Measurements from ENCODE around the gene CNPY4. TPM values are rescaled to one million over a fixed set of nuclear protein-coding genes. Genes with fewer than 3 reads are reported as not detected.

CNPY4 gene
- total RNA-seq, 1 donor from 2014 or later = 27.7 TPM

DNA sequence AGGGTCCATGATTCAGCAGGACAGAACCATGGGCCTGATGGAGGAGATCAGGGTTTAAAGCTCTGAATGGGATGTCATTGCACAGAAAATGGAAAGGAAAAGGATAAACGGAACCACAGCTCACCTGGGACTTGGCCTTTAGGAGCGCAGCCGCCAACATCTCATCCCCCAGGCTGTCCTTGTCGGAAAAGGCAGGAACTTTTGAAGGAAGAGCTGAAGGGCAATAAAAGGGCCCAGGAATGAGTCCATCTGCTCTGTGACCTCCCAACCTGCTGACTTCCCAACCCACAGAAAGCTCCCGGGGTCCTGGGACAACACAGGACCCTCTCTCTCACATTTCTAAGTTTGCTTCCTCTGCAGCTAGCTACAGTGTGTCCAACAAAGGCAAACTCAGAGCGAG is 44.0 kb upstream of the CNPY4 start:
- peaks cover 25% of the 10 kb centered on the region for H3K9me3 Mint-ChIP-seq
- H3K36me3 Mint-ChIP-seq (ENCODE audit: low read depth) = peaks cover 82% of the 10 kb centered on the region
- peaks cover 3% of the 10 kb centered on the region for H3K27me3 Mint-ChIP-seq (ENCODE audit: low read depth)
- no peak overlapping the region for H3K27ac Mint-ChIP-seq (ENCODE audit: unreplicated experiment)
- TF ChIP-seq, protein P1, sequence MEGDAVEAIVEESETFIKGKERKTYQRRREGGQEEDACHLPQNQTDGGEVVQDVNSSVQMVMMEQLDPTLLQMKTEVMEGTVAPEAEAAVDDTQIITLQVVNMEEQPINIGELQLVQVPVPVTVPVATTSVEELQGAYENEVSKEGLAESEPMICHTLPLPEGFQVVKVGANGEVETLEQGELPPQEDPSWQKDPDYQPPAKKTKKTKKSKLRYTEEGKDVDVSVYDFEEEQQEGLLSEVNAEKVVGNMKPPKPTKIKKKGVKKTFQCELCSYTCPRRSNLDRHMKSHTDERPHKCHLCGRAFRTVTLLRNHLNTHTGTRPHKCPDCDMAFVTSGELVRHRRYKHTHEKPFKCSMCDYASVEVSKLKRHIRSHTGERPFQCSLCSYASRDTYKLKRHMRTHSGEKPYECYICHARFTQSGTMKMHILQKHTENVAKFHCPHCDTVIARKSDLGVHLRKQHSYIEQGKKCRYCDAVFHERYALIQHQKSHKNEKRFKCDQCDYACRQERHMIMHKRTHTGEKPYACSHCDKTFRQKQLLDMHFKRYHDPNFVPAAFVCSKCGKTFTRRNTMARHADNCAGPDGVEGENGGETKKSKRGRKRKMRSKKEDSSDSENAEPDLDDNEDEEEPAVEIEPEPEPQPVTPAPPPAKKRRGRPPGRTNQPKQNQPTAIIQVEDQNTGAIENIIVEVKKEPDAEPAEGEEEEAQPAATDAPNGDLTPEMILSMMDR (conservative IDR thresholded peaks at IDR 0.05) = no peak
- H3K4me3 Mint-ChIP-seq = peak overlapping the region; percentile 69
- peaks cover 23% of the 10 kb centered on the region for H3K4me1 Mint-ChIP-seq
- no peak for DNase-seq (ENCODE audit: low read depth, low spot score)

DNA sequence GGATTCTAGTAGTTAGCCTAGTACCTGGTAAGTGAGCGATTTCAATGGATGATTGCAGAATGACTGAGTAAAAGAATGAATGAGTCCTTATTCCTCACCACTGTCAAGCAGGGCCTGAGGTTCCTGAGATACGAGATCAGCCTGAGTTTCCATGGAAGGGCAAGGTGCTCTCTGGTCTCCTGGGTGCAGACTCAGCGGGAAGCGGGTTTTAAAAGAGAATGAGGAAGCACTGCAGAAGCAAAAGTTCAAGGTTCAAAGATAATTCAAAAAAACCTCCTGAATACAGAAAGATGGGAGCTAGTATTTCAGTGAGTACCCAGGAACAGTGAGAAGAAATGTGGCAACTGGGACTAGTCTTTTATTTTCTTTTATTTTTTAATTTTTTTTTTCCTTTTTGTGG is 42.2 kb upstream of the CNPY4 start:
- no peak for DNase-seq (ENCODE audit: low read depth, low spot score)
- TF ChIP-seq, protein P1 (conservative IDR thresholded peaks at IDR 0.05) = no peak
- Mint-ChIP-seq H3K4me1 (peaks cover 38% of the 10 kb centered on the region), H3K36me3 (ENCODE audit: low read depth) (peaks cover 67% of the 10 kb centered on the region), H3K4me3 (peak overlapping the region; percentile 83), H3K27me3 (ENCODE audit: low read depth) (peaks cover 5% of the 10 kb centered on the region), H3K27ac (ENCODE audit: unreplicated experiment) (no peak overlapping the region), H3K9me3 (peaks cover 11% of the 10 kb centered on the region)

DNA sequence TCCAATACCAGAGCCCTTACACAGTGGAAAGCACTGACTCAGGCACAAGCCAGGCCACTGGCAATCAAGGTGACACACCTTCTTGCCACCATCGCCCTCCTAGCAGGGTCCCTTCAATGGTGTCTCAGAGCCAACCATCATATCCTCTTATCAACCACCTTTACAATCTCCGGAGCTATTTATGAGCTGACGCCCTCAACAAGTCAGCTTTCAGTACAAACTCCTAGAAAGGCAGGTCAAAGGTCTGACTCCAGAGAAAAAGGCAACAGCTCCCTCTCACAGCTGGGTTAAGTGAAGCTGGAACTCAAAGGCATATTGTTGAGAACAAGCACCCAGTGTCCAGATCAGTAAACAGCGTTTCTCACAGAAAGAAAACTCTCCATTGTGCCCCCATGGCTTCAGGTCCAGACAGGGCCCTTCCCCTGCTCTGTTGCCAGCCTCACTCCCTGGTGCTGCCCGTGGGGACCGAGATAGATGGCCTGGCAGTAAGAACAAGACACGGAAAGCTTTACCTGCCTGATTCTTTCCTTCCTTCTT is 40.3 kb upstream of the CNPY4 start:
- Mint-ChIP-seq H3K27ac (ENCODE audit: unreplicated experiment) (peak overlapping the region; percentile 93), H3K9me3 (peaks cover 3% of the 10 kb centered on the region), H3K36me3 (ENCODE audit: low read depth) (peaks cover 48% of the 10 kb centered on the region), H3K4me3 (peak overlapping the region; percentile 97), H3K27me3 (ENCODE audit: low read depth) (peaks cover 12% of the 10 kb centered on the region), H3K4me1 (peaks cover 45% of the 10 kb centered on the region)
- peak; percentile 21 for DNase-seq (ENCODE audit: low read depth, low spot score)
- TF ChIP-seq, protein P1 (conservative IDR thresholded peaks at IDR 0.05) = no peak

DNA sequence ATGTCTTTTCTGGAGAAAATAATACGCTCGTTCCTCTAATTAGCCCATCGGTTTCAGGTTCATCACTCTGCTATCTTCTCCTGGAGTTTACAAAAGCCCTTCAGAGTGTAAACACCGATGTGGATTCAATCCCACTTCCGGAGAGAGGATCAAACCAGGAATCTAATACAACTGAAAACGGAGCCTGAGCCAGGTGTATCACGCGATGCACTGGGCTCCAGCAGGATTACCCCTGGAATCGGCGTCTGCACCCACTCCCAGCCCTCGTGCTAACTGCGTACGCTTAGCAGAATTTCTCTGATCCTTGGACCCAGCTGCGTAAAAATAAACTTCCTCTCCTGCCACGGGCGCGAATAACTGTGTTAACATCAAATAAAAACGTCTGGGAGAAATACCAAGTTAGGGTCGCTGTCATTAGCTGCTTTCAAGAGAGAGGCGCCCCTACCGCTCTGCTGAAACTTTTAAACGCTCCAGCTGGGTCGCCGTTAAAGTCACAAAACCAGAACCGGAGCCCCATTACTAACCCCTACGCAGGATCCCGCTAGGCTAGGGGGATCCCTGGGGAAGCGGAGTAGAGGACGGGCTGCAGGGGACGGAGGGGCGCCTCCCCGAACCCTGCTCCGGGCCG is 38.4 kb upstream of the CNPY4 start:
- Mint-ChIP-seq H3K36me3 (ENCODE audit: low read depth) (peaks cover 29% of the 10 kb centered on the region), H3K27ac (ENCODE audit: unreplicated experiment) (peak overlapping the region; percentile 99), H3K9me3 (peaks cover 3% of the 10 kb centered on the region), H3K4me1 (peaks cover 45% of the 10 kb centered on the region), H3K4me3 (peak overlapping the region; percentile 97), H3K27me3 (ENCODE audit: low read depth) (peaks cover 29% of the 10 kb centered on the region)
- DNase-seq (ENCODE audit: low read depth, low spot score) = no peak
- TF ChIP-seq, protein P1 (conservative IDR thresholded peaks at IDR 0.05) = no peak

DNA sequence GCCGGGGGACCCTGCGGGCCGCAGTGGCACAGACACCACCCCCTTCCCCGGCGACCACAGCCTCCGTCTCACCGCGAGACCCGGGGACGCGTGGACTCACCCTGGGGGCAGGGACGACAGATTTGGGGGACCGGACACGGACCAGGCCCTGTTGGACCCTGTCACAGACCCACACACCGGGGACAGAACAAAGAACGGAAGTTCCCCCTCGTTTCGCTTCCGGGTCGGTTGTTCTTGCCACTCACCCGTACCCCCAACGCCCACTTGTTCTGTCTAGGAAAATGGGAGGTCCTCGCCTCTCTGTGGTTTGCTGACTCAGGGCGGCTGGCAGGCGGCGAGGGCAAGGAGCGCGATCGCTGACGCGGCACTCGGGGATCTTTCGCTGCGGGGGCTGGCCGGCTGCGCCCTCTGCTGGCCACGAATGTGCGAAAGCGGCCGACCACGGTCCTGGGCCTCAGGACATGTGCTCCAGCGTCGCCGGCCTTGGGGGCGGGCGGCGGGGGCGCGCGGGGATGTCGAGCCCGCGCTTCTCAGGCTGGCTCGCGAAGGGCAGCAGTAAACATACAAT is 37.8 kb upstream of the CNPY4 start, which contains the start of gene ZNF3:
Gene ZNF3, minus strand, starts transcription at position 189 of the 568 bp plus-strand sequence. CDS start 4,366 bp downstream, outside the sequence.
- Mint-ChIP-seq H3K4me1 (peaks cover 45% of the 10 kb centered on the region), H3K27me3 (ENCODE audit: low read depth) (peaks cover 30% of the 10 kb centered on the region), H3K9me3 (peaks cover 3% of the 10 kb centered on the region), H3K4me3 (peak within 1 kb of the TSS; percentile 97), H3K27ac (ENCODE audit: unreplicated experiment) (peak within 1 kb of the TSS; percentile 99), H3K36me3 (ENCODE audit: low read depth) (peaks cover 23% of the 10 kb centered on the region)
- TF ChIP-seq, protein P1 (conservative IDR thresholded peaks at IDR 0.05) = peak; percentile 98
- DNase-seq (ENCODE audit: low read depth, low spot score) = peak; percentile 99
